T-helper 1 cell treated with Interleukin-12 subunit alpha and Interleukin-12 subunit beta and Interleukin-4 antibody, amounts not matched to agents 30 μg/mL and 1 μg/mL, for 36 hours (primary cell): Measurements from ENCODE around the gene ASNSD1.
"Not testable (repeated sequence)": the region's sequence is repeated elsewhere in the genome, so short reads cannot be mapped to it uniquely, and the experiment has no call there.

Experiments used
- H3K27ac Mint-ChIP-seq: one replicate; pipeline ENCODE4 v1.8.0; 2021; ENCODE audit warnings: mild to moderate bottlenecking, mixed read lengths
- H3K27me3 Mint-ChIP-seq: one replicate; pipeline ENCODE4 v1.8.0; 2021; ENCODE audit warnings: low read depth, mixed read lengths
- H3K36me3 Mint-ChIP-seq: one replicate; pipeline ENCODE4 v1.8.0; 2021; ENCODE audit warnings: low read depth, mixed read lengths
- H3K4me1 Mint-ChIP-seq: one replicate; pipeline ENCODE4 v1.8.0; 2021; ENCODE audit warnings: low read depth, mixed read lengths
- H3K4me3 Mint-ChIP-seq: one replicate; pipeline ENCODE4 v1.8.0; 2021; ENCODE audit warnings: mild to moderate bottlenecking, moderate library complexity, mixed read lengths
- H3K9me3 Mint-ChIP-seq: one replicate; pipeline ENCODE4 v1.8.0; 2021; ENCODE audit warnings: mixed read lengths

The ASNSD1 gene

DNA sequence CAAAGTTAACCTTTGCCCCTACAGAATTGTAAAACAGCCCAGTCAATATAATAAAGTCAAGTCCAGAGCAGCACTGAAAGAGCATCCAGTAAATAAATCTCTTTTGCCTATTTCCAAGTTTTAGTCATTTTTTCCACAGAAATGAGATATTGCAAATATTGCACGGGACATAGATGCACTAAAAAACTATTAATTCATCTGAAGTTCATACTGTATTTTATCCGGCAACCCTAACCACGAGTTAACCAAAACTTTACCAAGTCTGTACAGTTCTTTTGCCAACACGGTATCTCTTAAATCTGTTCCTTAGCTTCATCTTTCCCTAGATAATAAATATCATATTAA lies 484 bp upstream of the ASNSD1 start:
- peaks cover 37% of the 10 kb centered on the region for H3K4me1 Mint-ChIP-seq
- H3K9me3 Mint-ChIP-seq, result no peaks in the 10 kb centered on the region
- H3K4me3 Mint-ChIP-seq, result no peak overlapping the region
- H3K36me3 Mint-ChIP-seq, result peaks cover 3% of the 10 kb centered on the region
- H3K27ac Mint-ChIP-seq, result no peak overlapping the region
- H3K27me3 Mint-ChIP-seq, result no peaks in the 10 kb centered on the region

DNA sequence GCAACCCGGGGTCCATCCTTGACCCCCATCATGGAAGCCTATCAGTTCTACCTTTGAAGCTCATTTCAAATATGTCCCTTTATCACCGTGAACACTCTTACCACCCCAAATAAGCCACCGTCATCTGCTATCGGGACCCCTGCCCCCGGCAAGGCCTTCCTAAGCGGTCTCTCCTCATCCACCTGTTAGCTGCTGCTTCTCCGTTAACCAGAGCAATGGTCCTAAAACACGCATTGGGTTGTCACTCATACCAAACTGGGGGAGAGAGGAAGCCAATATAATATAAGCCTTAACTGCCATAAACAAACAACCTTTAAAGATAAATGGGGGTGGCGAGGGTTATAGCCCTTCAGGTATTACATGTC lies 680 bp downstream of the ASNSD1 start:
- Mint-ChIP-seq H3K27me3 (no peaks in the 10 kb centered on the region), H3K4me1 (peaks cover 37% of the 10 kb centered on the region)

DNA sequence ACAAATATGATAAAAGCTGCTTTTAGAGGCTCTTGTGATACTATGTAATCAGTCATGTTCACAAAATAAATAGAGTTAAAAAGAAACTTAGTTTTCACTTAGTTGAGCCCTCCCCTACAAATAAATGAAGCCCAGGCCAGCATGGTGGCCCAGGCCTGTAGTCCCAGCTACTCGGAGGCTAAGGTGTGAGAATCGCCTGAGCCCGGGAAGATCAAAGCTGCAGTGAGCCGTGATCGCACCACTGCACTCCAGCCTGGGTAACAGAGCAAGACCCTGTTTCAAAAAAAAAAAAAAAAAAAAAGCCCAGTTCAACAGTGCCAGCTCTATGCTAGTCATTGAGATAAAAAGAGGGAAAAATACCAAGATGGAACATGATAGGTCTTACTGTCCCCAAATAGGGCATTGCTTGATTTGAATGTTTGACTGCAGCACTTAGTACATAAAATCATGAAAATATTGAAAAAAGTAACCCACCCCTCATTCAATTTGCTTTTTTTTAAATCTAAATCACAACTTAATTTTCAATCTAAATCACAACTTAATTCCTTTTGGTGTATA lies 1.5 kb downstream of the ASNSD1 start:
- peaks cover 36% of the 10 kb centered on the region for H3K4me1 Mint-ChIP-seq
- H3K27ac Mint-ChIP-seq, result no peak overlapping the region
- no peaks in the 10 kb centered on the region for H3K27me3 Mint-ChIP-seq
- H3K9me3 Mint-ChIP-seq, result no peaks in the 10 kb centered on the region
- no peak overlapping the region for H3K4me3 Mint-ChIP-seq
- H3K36me3 Mint-ChIP-seq, result peaks cover 18% of the 10 kb centered on the region

More for the DNA sequence above, 680 bp downstream of the ASNSD1 start:
- Mint-ChIP-seq H3K36me3 (peaks cover 10% of the 10 kb centered on the region), H3K9me3 (no peaks in the 10 kb centered on the region), H3K27ac (no peak overlapping the region), H3K4me3 (no peak overlapping the region)

DNA sequence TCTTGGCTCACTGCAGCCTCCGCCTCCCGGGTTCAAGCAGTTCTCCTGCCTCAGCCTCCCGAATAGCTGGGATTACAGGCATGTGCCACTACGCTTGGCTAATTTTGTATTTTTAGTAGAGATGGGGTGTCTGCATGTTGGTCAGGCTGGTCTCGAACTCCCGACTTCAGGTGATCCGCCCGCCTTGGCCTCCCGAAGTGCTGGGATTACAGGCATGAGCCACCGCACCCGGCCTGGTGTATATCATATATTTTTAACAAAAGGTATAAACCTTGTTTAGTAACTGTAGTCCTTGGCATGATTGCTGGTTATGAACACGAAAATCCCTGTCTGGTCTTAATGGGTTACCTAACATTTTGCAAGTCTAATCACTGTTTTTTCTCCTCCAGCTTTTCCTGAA lies 2.1 kb downstream of the ASNSD1 start:
- not testable (repeated sequence) for H3K9me3 Mint-ChIP-seq, H3K27me3 Mint-ChIP-seq, H3K27ac Mint-ChIP-seq
- Mint-ChIP-seq H3K36me3 (peaks cover 19% of the 10 kb centered on the region), H3K4me3 (peak overlapping the region; percentile 53), H3K4me1 (peaks cover 31% of the 10 kb centered on the region)

DNA sequence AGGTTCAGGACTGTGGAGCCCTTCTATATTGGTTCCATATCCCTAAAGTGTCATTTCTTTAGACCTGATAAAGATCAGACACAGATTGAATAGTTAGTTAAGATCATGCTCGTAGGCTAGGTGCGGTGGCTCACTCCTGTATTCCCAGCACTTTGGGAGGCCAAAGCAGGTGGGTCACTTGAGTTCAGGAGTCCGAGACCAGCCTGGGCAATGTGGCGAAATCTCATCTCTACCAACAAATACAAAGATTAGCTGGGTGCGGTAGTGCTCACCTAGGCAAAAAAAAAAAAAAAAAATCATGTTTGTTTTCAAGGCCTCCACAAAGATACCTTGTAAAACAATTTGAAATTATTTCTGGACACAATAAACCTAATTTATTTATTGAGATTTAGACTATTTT lies 8.7 kb downstream of the ASNSD1 start:
- Mint-ChIP-seq H3K27me3 (no peaks in the 10 kb centered on the region), H3K27ac (no peak overlapping the region), H3K36me3 (peaks cover 39% of the 10 kb centered on the region), H3K9me3 (no peaks in the 10 kb centered on the region), H3K4me1 (peaks cover 24% of the 10 kb centered on the region), H3K4me3 (no peak overlapping the region)

DNA sequence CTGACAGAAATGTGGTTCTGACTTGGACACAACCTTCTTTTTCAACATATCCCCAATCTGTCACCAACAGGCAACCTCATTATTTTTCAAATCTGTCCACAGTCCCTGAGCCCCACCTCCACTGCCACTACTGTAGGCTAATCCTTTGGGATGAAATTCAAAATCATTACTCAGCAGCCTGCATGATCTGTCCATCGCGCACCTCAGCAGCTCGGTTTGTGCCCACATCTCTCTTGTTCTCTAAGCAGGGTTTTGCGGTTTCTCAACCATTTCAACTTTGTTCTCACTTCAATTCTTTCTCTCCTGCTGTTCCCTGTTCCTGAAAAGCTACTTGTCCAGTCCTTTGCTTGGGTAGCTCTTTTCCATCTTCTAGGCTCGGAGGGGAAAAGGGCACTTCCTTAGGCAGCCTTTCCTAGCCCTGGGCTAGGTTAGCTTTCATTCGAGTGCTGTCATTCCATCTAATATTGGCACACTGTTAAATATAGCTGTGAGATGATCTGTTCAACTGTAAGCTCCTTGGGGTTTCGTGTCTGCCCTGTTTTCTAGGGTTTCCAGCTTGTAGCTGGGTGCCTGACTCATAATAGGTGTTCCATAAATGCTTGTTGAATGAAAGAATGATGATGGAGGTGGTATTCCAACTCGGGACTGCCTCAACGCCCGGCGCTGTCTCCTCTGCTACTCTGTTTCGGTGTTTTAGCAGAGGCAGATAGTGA lies 12.6 kb downstream of the ASNSD1 start:
- peaks cover 38% of the 10 kb centered on the region for H3K36me3 Mint-ChIP-seq
- peaks cover 13% of the 10 kb centered on the region for H3K9me3 Mint-ChIP-seq
- no peaks in the 10 kb centered on the region for H3K27me3 Mint-ChIP-seq
- H3K4me3 Mint-ChIP-seq, result peak overlapping the region; percentile 62
- peaks cover 24% of the 10 kb centered on the region for H3K4me1 Mint-ChIP-seq
- H3K27ac Mint-ChIP-seq, result peak overlapping the region; percentile 55

DNA sequence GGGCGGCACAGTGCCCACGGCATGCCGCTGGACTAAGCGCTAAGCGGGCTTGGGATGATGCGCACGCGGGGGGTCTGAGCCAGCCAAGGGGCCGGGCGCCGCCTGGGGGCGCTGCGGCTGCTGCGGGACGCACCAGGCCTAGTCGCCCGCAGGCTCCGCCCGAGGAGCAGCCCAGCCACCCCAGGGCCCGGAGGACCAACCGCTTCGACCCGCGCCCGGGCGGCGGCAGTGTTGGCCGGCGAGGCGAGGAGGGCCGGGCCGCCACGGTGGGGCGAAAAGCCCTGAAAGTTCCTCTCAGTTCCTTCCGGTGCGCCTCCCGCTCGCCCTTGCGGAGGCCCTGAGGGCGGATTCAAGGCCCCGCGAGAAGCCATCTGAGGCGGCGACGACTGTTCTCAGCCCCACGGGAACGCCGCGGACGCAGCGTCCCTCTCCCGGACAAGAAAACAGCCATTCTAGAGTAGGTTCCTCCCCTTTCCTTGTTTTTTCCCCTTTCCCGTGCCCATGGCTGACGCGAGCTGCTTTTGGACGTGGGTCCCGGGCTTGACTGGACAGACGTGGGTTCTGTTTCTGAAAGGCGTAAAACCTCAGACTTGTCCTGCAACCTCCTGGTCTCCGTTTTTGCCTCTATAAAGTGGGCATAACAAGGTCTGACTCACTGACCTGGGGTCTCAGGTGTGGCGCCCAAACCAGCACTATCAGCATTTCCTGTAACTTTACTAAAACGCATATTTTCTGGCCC lies 13.3 kb downstream of the ASNSD1 start, which contains the start of gene ANKAR:
Gene ANKAR (plus strand): TSS at position 297 of the 739 bp plus-strand sequence. CDS start 1,821 bp downstream, outside the sequence.
- H3K36me3 Mint-ChIP-seq, result peaks cover 39% of the 10 kb centered on the region
- peak within 1 kb of the TSS; percentile 94 for H3K27ac Mint-ChIP-seq
- H3K4me1 Mint-ChIP-seq, result peaks cover 28% of the 10 kb centered on the region
- no peaks in the 10 kb centered on the region for H3K27me3 Mint-ChIP-seq
- peak within 1 kb of the TSS; percentile 91 for H3K4me3 Mint-ChIP-seq
- H3K9me3 Mint-ChIP-seq, result peaks cover 14% of the 10 kb centered on the region

DNA sequence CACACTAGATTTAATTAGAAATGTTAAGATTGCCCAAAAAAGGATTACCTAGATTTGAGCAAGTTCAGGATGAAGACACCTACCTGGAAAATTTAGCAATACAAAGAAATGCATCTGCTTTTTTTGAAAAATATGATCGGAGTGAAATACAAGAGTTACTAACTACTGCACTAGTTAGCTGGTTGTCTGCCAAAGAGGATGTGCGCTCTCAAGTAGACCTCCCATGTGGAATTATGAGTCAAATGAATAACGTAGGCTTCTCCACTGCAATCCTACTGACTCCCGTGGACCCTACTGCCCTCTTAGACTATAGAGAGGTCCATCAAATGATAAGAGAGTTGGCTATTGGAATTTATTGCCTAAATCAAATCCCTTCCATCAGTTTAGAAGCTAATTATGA lies 15.2 kb downstream of the ASNSD1 start:
- H3K9me3 Mint-ChIP-seq, result peaks cover 14% of the 10 kb centered on the region
- peaks cover 43% of the 10 kb centered on the region for H3K36me3 Mint-ChIP-seq
- H3K4me1 Mint-ChIP-seq, result peaks cover 33% of the 10 kb centered on the region
- no peak overlapping the region for H3K4me3 Mint-ChIP-seq
- H3K27me3 Mint-ChIP-seq, result no peaks in the 10 kb centered on the region
- H3K27ac Mint-ChIP-seq, result no peak overlapping the region

DNA sequence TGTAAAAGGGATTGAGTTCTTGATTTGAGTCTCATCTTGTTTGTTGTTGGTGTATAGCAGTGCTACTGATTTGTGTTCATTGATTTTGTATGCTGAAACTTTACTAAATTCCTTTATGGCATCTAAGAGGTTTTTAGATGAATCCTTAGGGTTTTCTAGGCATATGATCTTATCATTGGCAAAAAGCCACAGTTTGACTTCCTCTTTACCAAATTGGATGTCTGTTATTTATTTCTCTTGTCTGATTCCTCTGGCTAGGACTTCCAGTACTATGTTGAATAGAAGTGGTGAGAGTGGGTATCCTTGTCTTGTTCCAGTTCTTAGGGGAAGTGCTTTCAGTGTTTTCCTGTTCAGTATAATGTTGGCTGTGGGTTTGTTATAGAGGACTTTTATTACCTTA lies 18.0 kb downstream of the ASNSD1 start:
- Mint-ChIP-seq H3K9me3 (peaks cover 14% of the 10 kb centered on the region), H3K27me3 (no peaks in the 10 kb centered on the region), H3K4me3 (no peak overlapping the region), H3K4me1 (peaks cover 22% of the 10 kb centered on the region), H3K27ac (no peak overlapping the region), H3K36me3 (peaks cover 30% of the 10 kb centered on the region)

DNA sequence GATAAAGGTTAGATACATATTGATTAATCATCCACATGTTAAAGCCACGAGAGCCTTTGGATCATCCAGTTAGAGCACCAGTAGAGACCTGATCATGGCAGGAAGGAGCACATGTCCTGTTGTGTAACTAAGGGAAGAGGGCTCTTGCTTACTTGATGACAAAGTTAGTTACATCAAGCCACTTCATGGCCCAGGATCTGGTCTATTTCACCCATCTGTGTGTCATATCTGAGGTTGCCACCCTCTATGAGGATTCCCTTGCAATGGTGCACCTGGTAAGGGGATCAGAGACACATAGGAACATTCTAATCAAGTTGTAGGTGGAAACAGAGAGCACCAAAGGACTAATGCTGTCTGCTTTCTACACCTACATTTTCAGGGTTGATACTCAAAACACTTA lies 19.9 kb downstream of the ASNSD1 start:
- H3K27me3 Mint-ChIP-seq, result no peaks in the 10 kb centered on the region
- H3K9me3 Mint-ChIP-seq, result peaks cover 10% of the 10 kb centered on the region
- H3K36me3 Mint-ChIP-seq, result peaks cover 25% of the 10 kb centered on the region
- H3K4me3 Mint-ChIP-seq, result no peak overlapping the region
- no peak overlapping the region for H3K27ac Mint-ChIP-seq
- H3K4me1 Mint-ChIP-seq, result peaks cover 16% of the 10 kb centered on the region

DNA sequence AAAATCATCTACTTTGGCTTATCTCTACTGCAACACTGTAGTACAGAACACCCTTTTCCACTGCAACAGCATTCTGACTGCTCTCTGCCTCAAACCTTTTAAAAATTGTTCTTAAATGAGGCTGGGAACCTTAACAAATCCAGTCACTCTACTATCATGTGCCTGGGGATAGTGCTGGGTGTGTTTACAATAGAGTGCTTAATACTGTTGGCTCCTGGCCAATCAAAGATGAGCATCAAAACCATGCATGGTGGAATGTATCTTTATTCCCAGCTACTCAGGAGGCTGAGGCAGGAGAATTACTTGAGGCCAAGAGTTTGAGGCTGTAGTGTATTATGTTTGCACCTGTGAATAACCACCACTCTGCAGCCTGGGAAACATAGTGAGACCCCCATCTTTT lies 20.6 kb downstream of the ASNSD1 start:
- Mint-ChIP-seq H3K4me3 (no peak overlapping the region), H3K27me3 (no peaks in the 10 kb centered on the region), H3K27ac (no peak overlapping the region), H3K4me1 (peaks cover 16% of the 10 kb centered on the region), H3K36me3 (peaks cover 25% of the 10 kb centered on the region), H3K9me3 (peaks cover 10% of the 10 kb centered on the region)

DNA sequence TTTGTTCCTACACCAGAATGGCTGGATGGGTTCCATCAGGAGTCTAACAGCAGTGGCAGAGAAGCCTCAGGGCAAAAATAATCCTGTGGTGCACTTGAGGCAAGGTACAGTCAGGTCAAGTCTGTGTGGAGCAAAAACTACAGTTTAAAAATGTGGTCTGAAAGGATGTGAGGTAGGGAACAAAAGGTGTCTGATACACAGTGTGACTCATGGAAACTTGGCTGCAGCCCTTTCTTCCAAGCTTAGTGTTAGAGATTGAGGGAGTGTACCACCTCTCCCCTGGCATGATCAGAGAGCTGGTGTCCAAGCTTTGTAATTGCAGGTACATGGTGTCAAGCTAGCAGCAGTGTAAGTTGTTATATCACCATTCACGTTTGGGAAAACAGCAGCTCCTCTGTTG lies 22.1 kb downstream of the ASNSD1 start:
- Mint-ChIP-seq H3K27ac (no peak overlapping the region), H3K4me1 (peaks cover 16% of the 10 kb centered on the region), H3K27me3 (no peaks in the 10 kb centered on the region), H3K9me3 (peaks cover 6% of the 10 kb centered on the region), H3K36me3 (peaks cover 17% of the 10 kb centered on the region), H3K4me3 (no peak overlapping the region)

DNA sequence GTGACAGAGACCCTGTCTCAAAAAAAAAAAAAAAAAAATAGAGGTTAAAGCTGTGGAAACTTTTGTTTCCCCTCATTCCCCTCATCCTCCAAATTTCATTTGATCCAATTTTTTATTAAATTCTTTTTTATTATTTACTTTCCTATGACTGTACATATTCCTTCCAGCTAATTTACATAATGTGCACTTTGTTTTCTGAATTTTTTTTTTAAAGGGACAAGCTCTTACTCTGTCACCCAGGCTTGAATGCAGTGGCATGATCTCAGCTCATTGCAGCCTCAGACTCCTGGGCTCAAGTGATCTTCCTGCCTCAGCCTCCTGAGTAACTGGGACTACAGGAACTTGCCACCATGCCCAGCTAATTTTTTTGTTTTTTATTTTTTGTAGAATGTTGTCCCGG lies 23.6 kb downstream of the ASNSD1 start:
- no peak overlapping the region for H3K4me3 Mint-ChIP-seq
- H3K27me3 Mint-ChIP-seq, result no peaks in the 10 kb centered on the region
- peaks cover 12% of the 10 kb centered on the region for H3K4me1 Mint-ChIP-seq
- no peak overlapping the region for H3K27ac Mint-ChIP-seq
- peaks cover 5% of the 10 kb centered on the region for H3K36me3 Mint-ChIP-seq
- H3K9me3 Mint-ChIP-seq, result no peaks in the 10 kb centered on the region

DNA sequence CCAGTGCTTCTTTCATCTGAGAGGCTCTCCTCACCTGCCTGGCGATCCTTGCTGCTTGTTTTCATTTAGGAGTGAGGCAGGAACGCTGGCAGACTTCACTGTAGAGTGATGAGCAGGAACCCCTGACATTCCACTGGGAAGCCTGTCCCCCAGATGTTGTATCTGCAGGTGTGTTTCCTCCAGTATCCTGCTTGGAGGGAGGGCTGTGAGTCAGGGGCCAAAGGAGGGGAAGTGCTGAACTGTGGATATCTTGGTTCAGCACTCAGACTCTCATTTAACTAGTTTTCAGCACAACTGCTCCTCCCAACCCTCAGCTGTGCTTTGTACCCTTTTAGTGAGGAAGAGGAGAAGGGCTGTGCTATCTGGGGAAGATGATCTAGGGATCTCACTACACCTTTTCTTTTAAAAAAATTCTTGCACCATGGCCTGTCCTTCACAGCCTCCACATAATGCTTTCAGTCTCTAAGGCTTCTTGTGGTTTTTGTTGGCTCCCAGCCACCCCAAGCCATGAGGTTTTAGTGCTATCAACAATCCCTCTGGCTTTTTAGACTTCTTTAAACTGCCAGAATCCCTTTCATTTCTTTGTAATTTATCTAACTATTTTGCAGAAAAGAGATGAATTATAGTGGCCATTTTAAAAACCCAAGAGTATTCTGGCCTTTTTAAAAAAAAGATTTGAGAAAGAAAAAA lies 24.4 kb downstream of the ASNSD1 start:
- H3K9me3 Mint-ChIP-seq, result no peaks in the 10 kb centered on the region
- H3K4me3 Mint-ChIP-seq, result no peak overlapping the region
- no peaks in the 10 kb centered on the region for H3K36me3 Mint-ChIP-seq
- H3K27ac Mint-ChIP-seq, result no peak overlapping the region
- no peaks in the 10 kb centered on the region for H3K27me3 Mint-ChIP-seq
- H3K4me1 Mint-ChIP-seq, result peaks cover 7% of the 10 kb centered on the region

DNA sequence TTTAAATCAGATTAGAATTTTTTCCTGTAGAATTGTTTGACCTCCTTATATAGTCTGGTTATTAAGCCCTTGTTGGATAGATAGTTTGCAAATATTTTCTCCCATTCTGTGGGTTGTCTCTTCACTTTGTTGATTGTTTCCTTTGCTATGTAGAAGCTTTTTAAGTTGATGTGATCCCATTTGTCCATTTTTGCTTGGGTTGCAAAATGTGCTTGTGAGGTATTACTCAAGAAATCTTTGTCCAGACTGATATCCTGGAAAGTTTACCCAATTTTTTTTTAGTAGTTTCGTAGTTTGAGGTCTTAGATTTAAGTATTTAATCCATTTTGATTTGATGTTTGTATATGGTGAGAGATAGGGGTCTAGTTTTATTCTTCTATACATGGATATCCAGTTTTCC lies 26.5 kb downstream of the ASNSD1 start:
- not testable (repeated sequence) for H3K27ac Mint-ChIP-seq, H3K27me3 Mint-ChIP-seq, H3K4me3 Mint-ChIP-seq, H3K36me3 Mint-ChIP-seq, H3K4me1 Mint-ChIP-seq, H3K9me3 Mint-ChIP-seq
